GM18517 (cell line): ENCODE data around the gene JAK1.

Experiments used
- ATAC-seq: cut with Tn5 transposase; IDR thresholded peaks from one replicate; pipeline ENCODE4 v1.9.1; 2021; ENCODE audit warnings: mild to moderate bottlenecking, moderate library complexity; ENCODE audit not compliant: unreplicated experiment

JAK1 gene

DNA sequence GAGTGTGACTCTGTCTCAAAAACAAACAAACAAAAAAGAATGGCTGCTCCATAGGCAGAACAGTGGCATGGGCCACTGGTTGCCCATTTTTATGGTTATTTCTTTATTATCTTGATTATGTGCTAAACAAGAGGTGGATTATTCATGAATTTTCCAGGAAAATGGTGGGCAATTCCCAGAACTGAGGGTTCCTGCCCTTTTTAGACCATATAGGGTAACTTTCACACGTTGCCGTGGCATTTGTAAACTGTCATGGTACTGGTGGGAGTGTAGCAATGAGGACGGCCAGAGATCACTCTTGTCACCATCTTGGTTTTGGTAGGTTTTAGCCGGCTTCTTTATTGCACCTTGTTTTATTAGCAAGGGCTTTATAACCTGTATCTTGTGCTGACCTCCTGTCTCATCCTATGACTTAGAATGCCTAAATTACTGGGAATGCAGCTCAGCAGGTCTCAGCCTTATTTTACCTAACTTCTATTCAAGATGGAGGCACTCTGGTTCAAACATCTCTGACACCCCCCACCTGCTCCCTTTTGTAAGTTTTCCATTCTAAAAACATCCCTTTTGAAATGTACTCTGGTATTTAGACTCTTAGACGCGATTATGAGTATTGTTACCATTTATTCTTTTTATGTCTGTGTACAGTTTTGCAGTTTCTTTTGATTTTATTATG is 164.4 kb downstream of the JAK1 start:
- no peak for ATAC-seq

GRCh38 chr1:64798872-64799271 is 167.5 kb downstream of the JAK1 start:
- no peak for ATAC-seq

GRCh38 chr1:64790832-64791487 is 175.4 kb downstream of the JAK1 start:
- ATAC-seq: no peak
